Ascending aorta (tissue), 2 donors: ENCODE results near the gene IQSEC2. TPM values are rescaled to one million over a fixed set of nuclear protein-coding genes. Genes with fewer than 3 reads are reported as not detected.
A peak's percentile ranks its signal among the peaks of the same experiment; 100 is the strongest.

ENCODE experiments used
- DNase-seq, 2 donors: peaks; one replicate each; pipeline ENCODE4 v3.0.0-alpha.2; 2019; ENCODE audit warnings: low spot score in 2 of 2
- H3K27ac ChIP-seq, 2 donors: fragments of 200-600 bp; sonication (generic); one replicate each; pipeline ENCODE4 v1.5.1; 2016 to 2017; ENCODE audit warnings: mild to moderate bottlenecking in 1 of 2
- H3K27me3 ChIP-seq: fragments of 200-600 bp; sonication (generic); one replicate; pipeline ENCODE4 v1.5.1; 2017
- H3K36me3 ChIP-seq, 2 donors: fragments of 200-600 bp; sonication (generic); one replicate each; pipeline ENCODE4 v1.5.1; 2016
- H3K4me1 ChIP-seq, 2 donors: fragments of 200-600 bp; sonication (generic); one replicate each; pipeline ENCODE4 v1.5.1; 2016 to 2017; ENCODE audit warnings: mild to moderate bottlenecking in 1 of 2
- H3K4me3 ChIP-seq, 2 donors: fragments of 200-600 bp; sonication (generic); one replicate each; pipeline ENCODE4 v1.5.1; 2016 to 2017; ENCODE audit warnings: mild to moderate bottlenecking in 1 of 2
- H3K9me3 ChIP-seq, 2 donors: fragments of 200-600 bp; sonication (generic); one replicate each; pipeline ENCODE4 v1.5.1; 2016
- CTCF ChIP-seq, 3 experiments: fragments of 200-600 bp in 2 of 3; fragments of 450-650 bp in 1 of 3; sonication (generic) in 2 of 3; IDR thresholded peaks; one replicate each; pipeline ENCODE4 v1.5.1; 2016 to 2019; ENCODE audit warnings: antibody characterized with exemption in 3 of 3, mild to moderate bottlenecking in 1 of 3, moderate library complexity in 1 of 3
- intact Hi-C: fragments of 100-400 bp; cut with DNase I; formaldehyde crosslinking; loops from one replicate; pipeline ENCODE4 v1.15.1; 2023
- total RNA-seq: library from RNA; depleted of rRNA; stranded (reverse); fragments of >200 nt; gene quantifications from one replicate; pipeline ENCODE4 v1.1.0, GENCODE V29; 2016

The IQSEC2 gene
- total RNA-seq, 1 donor from 2014 or later, result 43.3 TPM

- intact Hi-C loops, result no loop called here
- peak; percentile 18 to 81 for DNase-seq
- H3K9me3 ChIP-seq, result no peaks in the 10 kb centered on the region
- no peaks in the 10 kb centered on the region for H3K36me3 ChIP-seq
- no peak for TF ChIP-seq CTCF (IDR thresholded peaks at IDR 0.05)
- peak overlapping the region; percentile 11 to 61 for H3K27ac ChIP-seq
- H3K27me3 ChIP-seq, result no peaks in the 10 kb centered on the region
- H3K4me3 ChIP-seq, result no peak overlapping the region
- peaks cover 4 to 12% of the 10 kb centered on the region in 2 donors for H3K4me1 ChIP-seq
These were observed 6.2 kb upstream of the IQSEC2 start for GRCh38 chrX:53287493-53288138.

- Histone ChIP-seq H3K27ac (no peak overlapping the region), H3K4me1 (peaks cover 4 to 17% of the 10 kb centered on the region in 2 donors), H3K36me3 (no peaks in the 10 kb centered on the region), H3K9me3 (no peaks in the 10 kb centered on the region), H3K4me3 (no peak overlapping the region), H3K27me3 (no peaks in the 10 kb centered on the region)
- intact Hi-C loops, result no loop called here
- TF ChIP-seq CTCF (IDR thresholded peaks at IDR 0.05), result no peak
- DNase-seq, result peak in 1 of 2 donors; percentile 42
These were observed 4.8 kb upstream of the IQSEC2 start for GRCh38 chrX:53286171-53286570.

GRCh38 chrX:53285591-53285990 is 4.2 kb upstream of the IQSEC2 start:
- DNase-seq, result peak in 1 of 2 donors; percentile 38
- no peak overlapping the region for H3K4me3 ChIP-seq
- no peaks in the 10 kb centered on the region for H3K27me3 ChIP-seq
- TF ChIP-seq CTCF (IDR thresholded peaks at IDR 0.05), result no peak
- no peaks in the 10 kb centered on the region for H3K9me3 ChIP-seq
- H3K36me3 ChIP-seq, result no peaks in the 10 kb centered on the region
- no peak overlapping the region for H3K27ac ChIP-seq
- peaks cover 4 to 17% of the 10 kb centered on the region in 2 donors for H3K4me1 ChIP-seq
- intact Hi-C loops, result no loop called here

- intact Hi-C loops, result loop anchor here (5.0 kb wide), 1 partner anchor 47 kb away; no protein-coding TSS in a partner anchor
- no peaks in the 10 kb centered on the region for H3K36me3 ChIP-seq
- H3K9me3 ChIP-seq, result no peaks in the 10 kb centered on the region
- no peak overlapping the region for H3K27ac ChIP-seq
- TF ChIP-seq CTCF (IDR thresholded peaks at IDR 0.05), result peak; percentile 62 to 82 (median 78)
- DNase-seq, result peak in 1 of 2 donors; percentile 71
- peaks cover 4 to 17% of the 10 kb centered on the region in 2 donors for H3K4me1 ChIP-seq
- no peaks in the 10 kb centered on the region for H3K27me3 ChIP-seq
- no peak overlapping the region for H3K4me3 ChIP-seq
These were observed 3.5 kb upstream of the IQSEC2 start for GRCh38 chrX:53284684-53285447.

- H3K4me1 ChIP-seq, result peaks cover 4 to 17% of the 10 kb centered on the region in 2 donors
- H3K27me3 ChIP-seq, result no peaks in the 10 kb centered on the region
- H3K27ac ChIP-seq, result no peak overlapping the region
- no peak overlapping the region for H3K4me3 ChIP-seq
- intact Hi-C loops, result loop anchor here (5.0 kb wide), 1 partner anchor 49 kb away; no protein-coding TSS in a partner anchor
- no peak for TF ChIP-seq CTCF (IDR thresholded peaks at IDR 0.05)
- H3K36me3 ChIP-seq, result no peaks in the 10 kb centered on the region
- H3K9me3 ChIP-seq, result no peaks in the 10 kb centered on the region
- DNase-seq, result peak in 1 of 2 donors; percentile 41
These were observed 2.2 kb upstream of the IQSEC2 start for GRCh38 chrX:53283567-53283966.
